ENCODE results near the gene BATF2. TPM values are rescaled to one million over a fixed set of nuclear protein-coding genes. Genes with fewer than 3 reads are reported as not detected.

Gene BATF2
- total and polyA plus RNA-seq, 9 of the 15 experiments (the other 6 are each of a cell fraction or from before 2014, with no cell fraction given): 1.7 to 8.9 (median 6.4) TPM

GRCh38 chr11:65014726-65015227 is 18.0 kb upstream of the BATF2 start (continued):
- no peak for TF ChIP-seq GATA2 (CRISPR knock-in tag; IDR thresholded peaks at IDR 0.05)
- TF ChIP-seq ZNF707 (CRISPR knock-in tag; conservative IDR thresholded peaks at IDR 0.05): no peak
- TF ChIP-seq UBTF (IDR thresholded peaks at IDR 0.05; ENCODE audit: borderline replicate concordance in 1 of 2, low read depth in 2 of 2, low read length in 2 of 2): no peak
- TF ChIP-seq ZNF445 (CRISPR knock-in tag; IDR thresholded peaks at IDR 0.05; ENCODE audit: low read depth): no peak
- no peak for TF ChIP-seq DACH1 (IDR thresholded peaks at IDR 0.05; ENCODE audit: partially characterized antibody)
- no peak for TF ChIP-seq SIRT6 (IDR thresholded peaks at IDR 0.05; ENCODE audit: low read depth, low read length)
